HG03135 (cell line): ENCODE measurements around the gene PIP5K1B.

ENCODE experiments used
- ATAC-seq: cut with Tn5 transposase; IDR thresholded peaks from one replicate; pipeline ENCODE4 v1.9.1; 2021; ENCODE audit warnings: mild to moderate bottlenecking, moderate library complexity; ENCODE audit not compliant: unreplicated experiment

PIP5K1B gene

DNA sequence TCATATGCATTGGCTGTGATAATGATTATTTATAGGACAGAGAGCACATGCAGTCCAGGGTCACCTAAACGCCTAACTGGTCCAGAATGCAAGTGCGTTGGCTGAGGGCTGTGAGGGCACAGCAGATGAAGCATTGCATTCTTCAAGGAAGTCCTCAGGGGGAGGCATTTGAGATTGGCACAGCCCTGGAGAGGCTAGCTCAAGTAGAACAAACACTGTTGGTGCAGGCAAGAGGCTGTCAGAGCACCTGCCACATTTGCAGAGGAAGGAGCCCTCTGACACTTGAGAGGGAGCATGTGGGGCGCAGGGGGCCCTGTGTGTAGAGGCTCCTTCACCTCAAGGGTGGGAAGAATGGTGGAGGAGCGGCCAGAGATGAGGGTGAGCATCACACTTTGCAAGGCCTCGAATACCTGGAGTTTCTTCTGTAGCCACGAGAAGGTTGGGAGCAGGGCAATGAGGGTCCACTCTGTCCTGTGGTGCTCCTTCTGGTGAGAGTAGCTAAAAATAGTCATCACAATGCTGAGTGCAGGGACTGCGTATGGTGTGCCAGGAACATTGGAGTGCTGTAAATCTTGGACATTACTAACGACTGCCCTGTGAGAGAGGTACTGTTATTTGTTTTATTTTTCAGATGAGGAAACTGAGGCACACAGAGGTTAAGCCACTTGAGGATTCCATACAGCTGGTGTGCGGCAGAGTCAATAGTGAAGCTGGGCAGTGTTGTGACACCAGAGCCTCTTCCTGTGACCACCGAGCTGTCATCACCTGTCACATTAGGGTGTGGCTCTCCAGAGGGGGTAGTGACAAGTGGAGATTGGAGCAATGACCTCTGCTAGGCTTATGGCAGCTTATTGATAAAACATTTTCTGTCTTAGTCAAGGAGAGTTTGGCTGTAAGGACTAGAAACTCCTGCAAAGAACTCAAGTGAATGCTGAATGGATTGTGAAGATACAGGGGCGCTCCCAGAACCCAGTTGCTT, 100.2 kb downstream of the PIP5K1B start:
- ATAC-seq, result no peak

DNA sequence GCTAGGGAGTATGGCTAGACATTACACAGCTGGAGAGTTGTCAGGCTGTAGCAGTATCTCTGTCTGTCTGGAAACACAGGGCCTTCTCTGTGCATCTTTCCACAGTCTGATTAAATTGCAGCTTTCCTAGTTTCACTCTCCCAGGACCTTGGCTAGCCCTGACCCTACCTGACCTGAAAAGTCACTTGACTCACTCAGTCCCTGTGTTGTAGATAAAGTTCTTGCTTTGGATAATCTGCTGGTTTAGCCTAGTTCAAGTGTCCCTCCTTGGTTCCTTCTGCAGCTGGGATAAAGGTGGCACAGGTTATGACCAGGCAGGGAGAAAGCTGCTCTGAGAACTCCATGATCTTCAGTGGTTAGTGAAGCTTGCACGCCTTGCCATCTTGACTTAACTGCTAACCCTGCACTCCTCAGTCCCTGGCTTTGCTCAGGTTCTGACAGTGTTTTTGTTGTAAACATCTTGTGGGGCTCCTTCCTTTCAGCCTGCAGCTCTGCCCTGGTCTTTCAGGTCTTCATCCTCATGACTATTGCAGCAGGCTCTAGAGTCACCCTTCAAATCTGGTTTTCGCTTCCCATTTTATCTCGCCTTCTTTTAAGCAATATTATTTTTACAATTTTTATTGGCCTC, 101.0 kb downstream of the PIP5K1B start:
- no peak for ATAC-seq

DNA sequence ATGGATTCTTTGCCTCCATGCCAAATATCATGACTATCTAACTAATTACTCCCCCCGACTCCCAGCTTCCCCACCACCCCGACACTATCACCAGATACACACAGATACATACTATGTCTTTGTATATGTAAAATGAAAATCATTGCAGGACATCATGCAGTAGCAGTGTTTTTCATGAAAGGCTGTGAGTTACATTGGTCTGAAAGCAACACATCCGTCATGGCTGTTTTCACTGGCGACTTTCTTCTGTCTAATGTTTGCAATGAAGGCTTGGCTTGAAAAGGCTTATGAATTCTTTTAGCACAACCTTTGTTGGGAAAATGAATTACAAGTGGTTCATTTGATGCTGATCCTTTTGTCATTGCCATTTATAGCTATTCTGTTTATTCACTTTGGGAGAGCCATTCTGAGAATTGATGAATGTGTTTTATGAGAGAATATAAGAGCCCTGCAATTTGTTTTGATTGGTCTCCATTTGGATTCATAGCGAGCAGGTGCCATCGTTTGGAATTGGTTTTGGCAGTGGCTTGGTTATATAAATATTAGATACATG, 103.4 kb downstream of the PIP5K1B start:
- no peak for ATAC-seq

DNA sequence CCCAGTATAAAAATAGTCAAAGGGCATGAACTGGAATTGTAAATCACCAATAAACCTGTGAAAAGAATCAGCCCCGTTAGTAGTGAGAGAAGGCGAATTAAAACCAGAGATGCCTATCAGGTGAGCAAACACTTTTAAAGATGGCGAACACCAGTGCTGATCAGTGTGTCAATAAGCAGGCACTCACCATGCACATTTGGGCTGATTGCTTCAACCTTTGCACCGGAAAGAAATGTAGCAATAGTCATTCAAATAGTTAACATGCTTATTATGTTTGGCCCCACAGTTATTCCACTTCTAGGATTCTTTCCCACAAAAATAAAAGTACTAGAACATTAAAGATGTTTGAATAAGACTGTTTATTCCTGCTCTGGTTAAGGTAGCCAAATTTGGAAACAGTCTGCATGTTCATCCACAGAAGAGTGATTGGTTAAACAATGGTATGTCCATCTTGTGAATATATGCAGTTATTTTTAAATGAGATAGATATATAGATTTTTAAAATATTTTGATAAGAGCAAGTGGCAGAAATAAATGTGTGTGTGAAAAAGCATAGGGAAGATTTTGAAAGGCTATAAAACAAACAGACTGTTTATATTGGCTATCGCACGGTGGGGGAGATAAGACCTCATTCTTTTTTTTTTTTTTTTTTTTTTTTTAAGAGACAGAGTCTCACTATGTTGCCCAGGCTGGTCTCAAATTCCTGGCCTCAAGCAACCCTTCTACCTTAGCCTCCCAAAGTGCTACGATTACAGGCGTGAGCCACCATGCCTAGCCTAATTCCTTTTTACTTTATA, 112.2 kb downstream of the PIP5K1B start:
- no peak for ATAC-seq

DNA sequence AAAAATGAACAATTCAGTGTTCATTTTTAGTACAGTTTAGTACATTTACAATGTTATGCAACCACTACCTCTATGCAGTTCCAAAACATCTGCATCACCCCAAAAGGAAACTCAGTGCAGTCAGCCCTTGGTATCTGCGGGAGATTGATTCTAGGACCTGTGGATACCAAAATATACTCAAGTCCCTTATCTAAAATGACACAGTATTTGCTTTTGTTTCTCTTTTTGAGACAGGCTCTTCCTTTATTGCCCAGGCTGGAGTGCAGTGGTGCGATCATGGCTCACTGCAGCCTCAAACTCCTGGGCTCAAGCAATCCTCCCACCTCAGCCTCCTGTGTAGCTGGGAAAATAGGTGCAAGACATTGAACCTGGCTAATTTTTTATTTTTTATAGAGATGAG, 114.0 kb downstream of the PIP5K1B start:
- ATAC-seq, result no peak

DNA sequence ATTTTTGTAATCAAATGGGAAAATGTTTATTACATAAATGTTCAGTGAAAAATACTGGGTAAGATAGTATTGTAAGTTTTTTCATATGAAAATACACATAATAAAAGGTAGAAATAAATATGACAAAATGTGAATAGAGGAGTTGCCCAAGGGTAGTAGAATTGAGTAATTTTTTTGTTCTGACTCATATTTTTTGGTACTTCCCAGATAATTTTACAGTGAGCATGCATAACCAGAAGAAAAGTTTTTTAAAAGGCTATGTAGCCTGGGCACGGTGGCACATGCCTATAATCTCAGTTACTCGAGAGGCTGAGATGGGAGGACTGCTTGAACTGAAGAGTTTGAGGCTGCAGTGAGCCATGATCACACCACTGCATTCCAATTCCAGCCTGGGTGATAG, 116.9 kb downstream of the PIP5K1B start:
- no peak for ATAC-seq

DNA sequence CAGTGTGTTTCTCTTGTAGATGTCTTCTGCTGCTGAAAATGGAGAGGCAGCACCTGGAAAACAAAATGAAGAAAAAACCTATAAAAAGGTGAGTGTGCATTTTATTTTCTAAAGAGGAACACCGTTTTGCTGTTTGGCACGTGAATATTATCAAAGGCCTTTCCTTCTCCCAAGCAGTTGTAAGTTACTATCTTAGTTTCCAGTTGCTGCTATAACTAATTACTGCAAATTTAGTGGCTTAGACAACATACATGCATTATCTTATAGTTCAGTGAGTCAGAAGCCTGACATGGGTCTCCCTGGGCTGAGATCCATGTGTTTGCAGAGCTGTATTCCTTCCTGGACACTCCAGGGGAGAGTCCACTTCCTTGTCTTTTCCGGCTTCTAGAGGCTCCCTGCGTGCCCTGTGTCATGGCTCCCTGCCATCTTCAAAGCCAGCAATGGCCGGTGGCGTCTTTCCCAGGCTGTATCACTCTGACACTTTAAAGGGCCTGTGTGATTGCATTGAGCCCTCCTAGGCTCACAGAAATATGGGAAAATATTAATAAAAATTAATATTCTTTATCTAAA, 117.6 kb downstream of the PIP5K1B start:
- ATAC-seq, result no peak

DNA sequence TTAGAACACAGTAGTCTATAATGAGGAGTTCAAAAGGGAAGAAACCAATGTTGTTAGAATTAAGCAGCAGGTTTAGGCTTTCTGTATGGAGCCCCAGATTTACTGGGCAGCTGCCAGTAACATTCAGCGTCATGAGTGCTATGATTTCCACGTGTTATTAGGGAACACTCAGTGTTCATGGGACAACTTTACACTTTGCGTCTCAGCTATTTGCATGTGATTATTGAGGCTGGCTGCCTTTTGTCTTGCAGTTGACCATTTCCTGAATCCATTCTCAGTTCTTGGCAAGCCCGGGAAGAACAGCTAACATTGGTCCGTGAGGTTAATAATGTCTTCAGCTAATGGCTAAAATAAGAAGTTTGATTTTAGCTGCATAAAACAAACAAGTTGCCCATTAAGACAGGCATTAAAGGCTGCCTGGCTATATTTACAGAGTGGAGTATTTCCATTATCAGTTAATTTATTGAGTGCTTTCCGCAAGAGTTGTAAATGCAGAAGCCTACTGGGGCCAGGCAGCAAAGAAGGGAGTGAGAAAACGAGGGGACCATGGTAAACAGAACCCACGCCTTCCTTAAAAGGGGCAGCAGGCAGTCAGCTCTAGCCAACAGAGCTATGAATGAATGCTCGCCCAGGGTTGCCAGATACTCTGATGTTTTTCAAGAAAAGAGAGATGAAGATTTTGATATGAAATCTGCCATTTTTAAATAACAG, 120.9 kb downstream of the PIP5K1B start:
- ATAC-seq, result no peak

DNA sequence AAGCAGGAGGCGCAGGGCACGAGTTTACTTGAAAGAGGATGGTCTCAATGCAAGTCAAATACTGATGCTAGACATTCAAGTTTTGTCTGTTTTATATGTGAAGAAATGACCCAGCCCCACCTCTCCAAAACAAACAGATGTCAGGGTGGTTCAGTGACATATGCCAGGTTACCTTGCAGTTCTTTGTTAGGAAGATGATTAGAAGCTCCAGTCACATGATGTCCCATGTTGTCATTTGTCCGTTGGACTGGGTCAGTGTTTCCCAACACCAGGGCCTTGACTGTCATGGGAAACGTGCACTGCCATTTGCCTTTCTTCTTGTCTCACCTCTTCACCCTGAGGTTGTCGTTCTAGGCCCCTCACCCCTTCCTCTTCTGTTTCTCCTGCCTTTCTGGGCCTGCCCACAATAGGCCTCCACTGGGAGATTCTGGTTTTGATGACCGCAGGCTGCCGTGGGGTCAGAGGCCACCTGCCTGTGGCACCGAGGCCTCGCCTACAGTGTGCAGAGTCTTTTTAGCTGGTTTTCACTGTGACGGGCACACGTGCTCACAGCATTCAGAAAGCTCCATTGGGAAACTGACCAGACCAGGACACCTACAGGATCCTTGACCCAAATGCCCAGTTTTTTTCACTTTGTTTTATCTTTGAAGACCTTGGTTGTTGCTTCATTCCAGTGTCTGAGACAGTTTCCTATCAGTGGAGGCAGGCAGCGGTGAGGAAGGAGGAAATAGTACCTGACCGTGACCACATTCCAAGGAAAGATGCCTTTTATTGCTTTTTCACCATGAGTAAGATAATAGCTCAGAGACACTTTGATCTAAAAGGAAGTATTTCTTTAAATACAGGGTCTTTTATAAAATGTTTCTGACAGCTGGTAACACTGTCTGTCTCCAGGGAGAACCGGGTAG, 123.1 kb downstream of the PIP5K1B start:
- ATAC-seq, result no peak

DNA sequence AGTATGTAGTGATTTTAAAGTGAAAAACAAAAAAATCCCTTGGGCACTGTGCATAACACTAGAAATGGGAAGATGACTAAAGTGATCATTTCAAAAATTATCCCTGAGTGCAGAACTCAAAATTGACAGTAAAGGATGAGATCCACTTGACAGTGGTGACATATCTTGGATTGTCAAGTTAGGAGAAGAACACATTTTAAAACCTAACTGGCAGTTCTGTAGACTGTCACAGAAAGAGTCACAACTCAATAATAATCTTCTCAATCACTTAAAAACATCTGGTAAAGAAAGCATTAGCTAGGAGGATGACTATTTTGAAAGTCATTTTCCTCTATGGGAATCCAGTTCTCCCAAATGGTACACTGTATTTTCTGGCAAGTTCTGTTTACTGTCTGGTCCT, 127.1 kb downstream of the PIP5K1B start:
- ATAC-seq, result no peak

DNA sequence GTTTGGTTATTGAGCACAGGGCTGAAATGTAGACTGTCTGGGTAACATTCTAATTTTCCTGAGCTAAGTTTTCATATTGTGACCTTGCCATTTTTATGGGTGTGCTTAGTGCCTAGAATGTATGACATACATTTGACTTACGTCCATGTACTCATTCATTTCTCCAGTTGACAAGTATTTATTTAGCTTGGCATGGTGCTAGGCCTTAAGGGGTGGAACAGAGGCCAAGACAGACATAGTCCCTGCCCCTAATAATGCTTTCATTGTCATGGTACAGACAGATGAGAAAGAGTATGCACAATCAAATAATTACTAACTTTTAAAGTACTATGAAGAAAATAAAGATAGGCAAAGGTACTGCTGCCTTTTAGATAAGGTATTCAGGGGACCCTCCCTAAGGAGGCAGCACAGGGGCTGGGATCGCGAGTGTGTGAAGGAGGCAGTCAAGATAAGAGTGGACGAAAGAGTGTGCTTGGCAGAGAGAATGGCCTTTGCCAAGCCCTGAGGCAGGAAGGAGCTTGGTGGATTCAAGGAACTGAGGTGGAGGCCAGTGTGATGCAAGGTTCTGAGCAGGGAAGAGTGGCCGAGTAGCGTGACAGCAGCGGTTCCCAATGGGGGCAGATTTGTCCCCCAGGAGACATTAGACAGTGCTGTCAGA, 128.0 kb downstream of the PIP5K1B start:
- no peak for ATAC-seq

DNA sequence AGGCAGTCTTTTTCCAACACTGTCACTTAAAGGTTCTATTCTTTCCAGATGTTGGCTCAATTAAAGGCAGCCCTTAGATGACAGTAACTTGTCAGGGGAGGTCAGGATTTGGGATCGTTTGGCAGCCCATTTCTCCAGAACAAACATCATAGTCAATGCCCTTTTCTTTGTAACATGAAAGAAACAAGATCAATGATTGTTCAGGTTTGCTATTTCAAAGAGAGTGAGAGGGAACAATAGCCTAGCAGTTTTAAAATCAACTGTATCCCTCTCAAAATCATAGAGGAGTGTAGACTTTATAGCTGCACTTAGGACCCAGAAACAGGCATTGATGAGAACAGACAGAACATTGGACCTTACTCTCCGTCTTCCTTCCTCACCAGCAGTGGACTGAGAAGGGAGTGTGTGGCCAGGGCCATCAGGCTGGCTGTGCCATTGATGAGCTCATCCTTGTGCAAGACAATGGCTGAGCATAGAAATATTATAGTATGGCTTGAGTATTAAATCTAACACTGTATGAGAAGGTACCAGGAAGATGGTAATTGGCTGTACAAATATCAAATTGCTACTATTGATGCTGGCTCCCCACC, 130.0 kb downstream of the PIP5K1B start:
- no peak for ATAC-seq

DNA sequence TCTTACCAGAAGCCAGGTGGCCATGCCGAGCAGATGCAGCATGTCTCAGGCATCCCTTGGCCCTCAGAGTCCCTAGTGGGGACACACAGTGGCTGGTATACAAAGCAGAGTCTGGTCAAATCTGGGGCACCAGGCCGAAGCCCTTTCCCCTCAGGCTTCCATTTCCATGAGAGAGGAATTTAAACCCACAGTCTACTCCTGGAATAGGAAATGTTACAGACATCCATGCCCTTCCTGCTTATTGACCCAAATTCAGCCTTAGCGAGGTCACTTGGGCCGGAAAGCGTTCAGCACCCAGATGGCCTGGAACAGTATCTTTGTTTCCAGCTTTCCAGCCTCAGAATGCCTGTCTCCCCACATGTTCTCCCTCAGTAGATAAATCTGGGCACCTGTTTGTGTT, 131.7 kb downstream of the PIP5K1B start:
- ATAC-seq, result no peak

DNA sequence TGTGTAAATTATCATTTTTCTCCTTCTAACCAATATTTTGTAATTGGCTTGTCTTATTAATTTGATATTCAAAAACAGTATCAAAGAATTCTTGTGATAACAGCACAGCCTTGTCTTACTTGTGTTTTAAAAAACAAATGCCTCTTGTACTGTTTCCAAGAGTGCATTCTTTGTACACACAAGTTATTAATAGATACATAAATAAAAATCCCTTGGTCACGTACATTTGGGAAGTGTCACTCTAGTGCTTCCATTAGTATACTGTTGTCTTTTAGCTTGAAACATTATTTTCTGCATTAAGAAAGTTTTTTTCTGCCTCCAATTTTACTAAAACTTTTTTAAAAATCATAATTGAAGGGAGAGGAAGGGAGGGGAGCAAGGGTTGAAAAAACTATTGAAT, 133.2 kb downstream of the PIP5K1B start:
- ATAC-seq, result no peak

DNA sequence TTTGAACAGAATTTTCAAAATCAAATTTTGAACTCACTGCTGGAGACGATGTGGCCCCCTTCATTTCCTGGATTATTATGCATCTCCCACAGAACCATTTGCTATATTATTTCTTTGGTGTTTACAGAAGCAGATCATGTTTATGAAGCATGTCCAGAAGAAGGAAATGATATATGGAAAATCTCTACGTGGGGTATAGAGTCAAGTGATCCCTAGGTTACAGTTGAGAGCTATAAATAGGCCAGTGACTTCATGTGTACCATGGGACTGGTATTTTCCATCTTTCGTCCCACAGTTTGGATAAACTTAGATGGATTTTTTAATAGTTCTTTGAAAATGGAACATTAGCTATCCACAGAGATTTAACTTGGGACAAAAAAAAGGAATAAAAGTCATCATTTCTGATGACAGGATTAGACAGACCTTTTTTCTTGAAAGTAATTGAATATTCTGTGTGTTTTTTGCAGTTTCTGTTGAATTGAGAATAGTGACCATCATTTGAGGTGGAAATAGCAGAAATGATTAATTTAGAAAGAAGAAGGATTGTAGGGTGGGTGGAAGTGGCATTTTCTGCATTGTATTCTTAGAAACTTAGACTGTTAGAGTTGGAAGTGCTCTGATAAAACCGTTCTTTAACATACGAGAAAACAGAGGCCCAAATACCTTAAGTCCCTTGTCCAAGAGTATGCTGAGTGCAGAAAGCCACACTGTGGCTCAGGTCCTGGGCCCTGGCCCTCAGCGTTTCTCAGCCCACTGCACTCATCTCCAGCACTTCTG, 136.4 kb downstream of the PIP5K1B start:
- no peak for ATAC-seq

DNA sequence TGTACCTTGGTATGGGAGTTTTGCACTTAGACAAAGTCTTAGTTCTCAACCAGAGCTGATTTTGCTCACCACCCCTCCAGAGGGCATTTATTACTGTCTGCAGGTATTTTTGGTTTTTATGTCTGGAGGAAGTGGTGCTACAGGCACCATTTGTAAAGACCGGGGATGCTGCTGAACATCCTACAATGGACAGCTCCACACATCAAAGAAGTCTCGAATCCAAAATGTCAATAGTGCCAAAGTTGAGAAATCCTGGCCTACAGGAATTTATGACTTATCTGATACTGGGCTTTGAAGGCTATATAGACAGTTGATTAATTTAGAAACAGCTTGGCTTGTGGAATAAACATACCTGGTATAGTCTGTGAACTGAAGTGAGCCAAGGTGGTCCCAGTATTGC, 137.5 kb downstream of the PIP5K1B start:
- no peak for ATAC-seq

DNA sequence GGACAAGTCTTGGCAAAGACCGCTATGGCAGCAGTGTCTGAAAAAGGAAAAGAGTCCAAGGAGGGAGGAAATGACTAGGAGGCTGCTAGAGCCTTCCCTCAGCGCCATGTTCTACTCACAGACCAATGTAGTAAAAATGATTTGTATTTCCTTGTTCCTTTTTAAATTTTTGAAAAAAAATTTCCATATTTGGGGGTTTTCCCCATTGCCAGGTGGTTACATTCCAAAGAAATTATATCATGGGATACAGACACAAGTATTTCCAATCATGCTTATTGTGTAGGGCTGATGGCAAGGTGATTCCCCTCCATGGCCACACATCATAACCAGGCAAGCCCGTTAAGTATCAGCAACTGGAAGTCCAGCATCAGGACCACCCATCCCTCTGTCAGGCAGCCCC, 138.2 kb downstream of the PIP5K1B start:
- ATAC-seq, result no peak

DNA sequence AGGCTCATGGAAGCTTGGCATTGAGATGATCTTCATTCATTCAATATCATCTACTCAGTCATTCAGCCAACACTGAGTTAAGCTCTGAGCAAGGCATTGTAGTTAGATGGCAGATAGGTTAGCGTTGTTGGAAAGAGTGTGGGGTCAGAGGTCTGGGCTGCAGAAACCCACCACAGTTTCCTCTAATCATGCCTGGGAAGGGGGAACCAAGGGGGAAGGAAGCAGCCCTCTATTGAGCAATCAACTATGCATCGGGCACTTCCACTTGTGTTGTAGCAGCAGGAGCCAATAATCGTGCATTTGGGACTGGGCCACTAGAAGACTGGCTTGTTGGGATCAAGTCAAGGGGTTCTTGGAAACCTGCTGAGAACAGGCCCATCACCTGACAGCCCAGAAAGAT, 139.1 kb downstream of the PIP5K1B start:
- ATAC-seq, result no peak
